GM23338 (cell line): ENCODE data around the gene SUGCT. TPM values are rescaled to one million over a fixed set of nuclear protein-coding genes. Genes with fewer than 3 reads are reported as not detected.

Experiments
- ATAC-seq: fragments of 200-7000 bp; cut with Tn5 transposase; 3 replicates; pipeline ENCODE4 v1.9.1; 2020
- DNase-seq: peaks from one replicate; pipeline ENCODE4 v3.0.0-alpha.2; 2015; ENCODE audit warnings: low spot score
- H2AFZ ChIP-seq: fragments of 200-600 bp; sonication (generic); 2 replicates; pipeline ENCODE4 v1.8.0; 2016; ENCODE audit warnings: antibody characterized with exemption, mild to moderate bottlenecking, moderate library complexity
- H3F3A ChIP-seq: fragments of 200-600 bp; sonication (generic); replicated peaks from 2 replicates; pipeline ENCODE4 v1.8.0; 2017; ENCODE audit warnings: antibody characterized with exemption, mixed run types, low read depth
- H3K27ac ChIP-seq: fragments of 200-600 bp; sonication (generic); 2 replicates; pipeline ENCODE4 v1.6.1; 2016; ENCODE audit warnings: low read depth
- H3K27me3 ChIP-seq: fragments of 200-600 bp; sonication (generic); 2 replicates; pipeline ENCODE4 v1.8.0; 2016; ENCODE audit warnings: mild to moderate bottlenecking, mixed run types, moderate library complexity; ENCODE audit not compliant: insufficient read depth
- H3K36me3 ChIP-seq: fragments of 200-600 bp; sonication (generic); 2 replicates; pipeline ENCODE4 v1.8.0; 2016; ENCODE audit warnings: mild to moderate bottlenecking; ENCODE audit not compliant: insufficient read depth
- H3K4me1 ChIP-seq: fragments of 200-600 bp; sonication (generic); 2 replicates; pipeline ENCODE4 v1.8.0; 2016; ENCODE audit warnings: mild to moderate bottlenecking, moderate library complexity; ENCODE audit not compliant: insufficient read depth
- H3K4me2 ChIP-seq: fragments of 200-600 bp; sonication (generic); 2 replicates; pipeline ENCODE4 v1.7.1; 2017; ENCODE audit warnings: mixed run types
- H3K4me3 ChIP-seq: fragments of 200-600 bp; sonication (generic); 2 replicates; pipeline ENCODE4 v1.6.1; 2016; ENCODE audit warnings: mixed run types
- H3K79me2 ChIP-seq: fragments of 200-600 bp; sonication (generic); replicated peaks from 2 replicates; pipeline ENCODE4 v1.8.0; 2017; ENCODE audit warnings: mild to moderate bottlenecking; ENCODE audit not compliant: insufficient read depth
- H3K9me2 ChIP-seq: fragments of 200-600 bp; sonication (generic); 2 replicates; pipeline ENCODE4 v1.8.0; 2017; ENCODE audit not compliant: insufficient read depth
- H4K20me1 ChIP-seq: fragments of 200-600 bp; sonication (generic); replicated peaks from 2 replicates; pipeline ENCODE4 v1.8.0; 2017; ENCODE audit warnings: mild to moderate bottlenecking; ENCODE audit not compliant: insufficient read depth
- H3K27ac Mint-ChIP-seq: 2 replicates; pipeline ENCODE4 v1.8.0; 2020; ENCODE audit warnings: inconsistent platforms, mild to moderate bottlenecking, moderate library complexity, mixed read lengths
- H3K27me3 Mint-ChIP-seq: 3 replicates; pipeline ENCODE4 v1.8.0; 2022; ENCODE audit warnings: low read depth, mild to moderate bottlenecking, moderate library complexity, mixed read lengths, inconsistent platforms; ENCODE audit not compliant: insufficient read depth, poor library complexity
- H3K36me3 Mint-ChIP-seq: 3 replicates; pipeline ENCODE4 v1.8.0; 2021; ENCODE audit warnings: low read depth, mild to moderate bottlenecking, inconsistent platforms, moderate library complexity, mixed read lengths
- H3K4me1 Mint-ChIP-seq: 3 replicates; pipeline ENCODE4 v1.8.0; 2020; ENCODE audit warnings: mild to moderate bottlenecking, inconsistent platforms, mixed read lengths
- H3K4me3 Mint-ChIP-seq: 3 replicates; pipeline ENCODE4 v1.8.0; 2021; ENCODE audit warnings: moderate library complexity, mild to moderate bottlenecking, inconsistent platforms, mixed read lengths
- H3K9me3 Mint-ChIP-seq: 3 replicates; pipeline ENCODE4 v1.8.0; 2020; ENCODE audit warnings: moderate library complexity, mild to moderate bottlenecking, inconsistent platforms, mixed read lengths
- CREB1 ChIP-seq: fragments of 250-450 bp; sonication (Bioruptor Pico); IDR thresholded peaks from 2 replicates; pipeline ENCODE4 v1.5.0; 2020; ENCODE audit warnings: low read depth, mild to moderate bottlenecking, moderate library complexity
- EZH2 ChIP-seq: fragments of 200-600 bp; sonication (generic); IDR thresholded peaks from one replicate; pipeline ENCODE4 v1.8.0; 2017; ENCODE audit warnings: antibody characterized with exemption, mild to moderate bottlenecking, low read depth; ENCODE audit not compliant: unreplicated experiment
- EZH2phosphoT487 ChIP-seq: fragments of 200-600 bp; sonication (generic); IDR thresholded peaks from one replicate; pipeline ENCODE4 v1.8.1; 2018; ENCODE audit warnings: antibody characterized with exemption; ENCODE audit not compliant: unreplicated experiment
- JUNB ChIP-seq: IDR thresholded peaks from one replicate; pipeline ENCODE4 v1.6.1; 2016; ENCODE audit warnings: antibody characterized with exemption; ENCODE audit not compliant: unreplicated experiment
- NANOG ChIP-seq: IDR thresholded peaks from 2 replicates; pipeline ENCODE4 v1.6.1; 2016; ENCODE audit warnings: antibody characterized with exemption, borderline replicate concordance
- POLR2AphosphoS5 ChIP-seq: IDR thresholded peaks from 2 replicates; pipeline ENCODE4 v1.6.1; 2016; ENCODE audit warnings: antibody characterized with exemption, low read depth
- STAT1 ChIP-seq: IDR thresholded peaks from one replicate; pipeline ENCODE4 v1.6.1; 2016; ENCODE audit warnings: antibody characterized with exemption; ENCODE audit not compliant: unreplicated experiment
- ZNF114 ChIP-seq: fragments of 250-450 bp; sonication (Bioruptor Pico); IDR thresholded peaks from 2 replicates; pipeline ENCODE4 v1.5.0; 2020; ENCODE audit warnings: mild to moderate bottlenecking, moderate library complexity
- ZNF331 ChIP-seq: fragments of 250-450 bp; sonication (Bioruptor Pico); IDR thresholded peaks from 2 replicates; pipeline ENCODE4 v1.5.0; 2020; ENCODE audit warnings: low read depth, mild to moderate bottlenecking, moderate library complexity
- ZNF462 ChIP-seq: fragments of 250-450 bp; sonication (Bioruptor Pico); IDR thresholded peaks from 2 replicates; pipeline ENCODE4 v1.5.0; 2020; ENCODE audit warnings: mild to moderate bottlenecking, moderate library complexity
- polyA plus RNA-seq: library from polyadenylated mRNA; unstranded; fragments of >200 nt; fragmentation: Nextera tagmentation; extraction: Ambion mirVana; gene quantifications from 2 replicates; pipeline ENCODE4 v1.2.1, GENCODE V29; 2016
- total RNA-seq: library from RNA; depleted of rRNA; stranded (reverse); fragments of >200 nt; shearing (Covaris generic); gene quantifications from 2 replicates; pipeline ENCODE4 v1.2.3, GENCODE V29; 2014
- TF ChIP-seq, protein P1 (sequence below), 2 experiments: fragments of 200-600 bp in 1 of 2; sonication (generic) in 1 of 2; conservative IDR thresholded peaks; 2 replicates each; pipeline versions ENCODE4 v1.5.1 to v1.6.1; 2016 to 2017; ENCODE audit warnings: antibody characterized with exemption in 2 of 2, low read depth in 2 of 2, mild to moderate bottlenecking in 2 of 2, moderate library complexity in 1 of 2
- TF ChIP-seq, protein P2 (sequence below): IDR thresholded peaks from 2 replicates; pipeline ENCODE4 v1.6.1; 2016; ENCODE audit warnings: antibody characterized with exemption
- TF ChIP-seq, protein P3 (sequence below): IDR thresholded peaks from one replicate; pipeline ENCODE4 v1.6.1; 2018; ENCODE audit warnings: antibody characterized with exemption; ENCODE audit not compliant: unreplicated experiment

Gene SUGCT
- total and polyA plus RNA-seq, 2 experiments from 2014 or later: 4.2 to 5.6 TPM

- TF ChIP-seq NANOG (no peak), STAT1 (no peak), ZNF331 (CRISPR knock-in tag) (no peak), ZNF114 (CRISPR knock-in tag) (no peak)
These were observed 68.0 kb downstream of the SUGCT start (continued) for GRCh38 chr7:40202851-40203250.

DNA sequence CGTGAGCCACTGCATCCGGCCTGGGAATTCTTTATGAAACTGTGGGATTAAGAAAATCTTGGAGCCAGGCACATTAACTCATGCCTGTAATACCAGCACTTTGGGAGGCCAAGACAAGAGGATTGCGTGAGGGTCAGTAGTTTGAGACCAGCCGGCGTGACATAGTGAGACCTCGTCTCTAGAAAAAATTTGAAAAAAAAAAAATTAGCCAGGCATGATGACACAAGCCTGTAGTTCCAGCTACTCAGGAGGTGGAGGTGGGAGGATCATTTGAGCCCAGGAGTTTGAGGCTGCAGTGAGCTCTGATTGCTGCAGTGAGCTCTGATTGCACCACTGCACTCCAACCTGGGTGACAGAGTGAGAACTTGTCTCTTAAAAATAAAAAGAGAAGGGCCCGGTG is 69.8 kb downstream of the SUGCT start:
- TF ChIP-seq JUNB (no peak), ZNF331 (CRISPR knock-in tag) (no peak), EZH2phosphoT487 (no peak), POLR2AphosphoS5 (no peak), ZNF114 (CRISPR knock-in tag) (no peak), ZNF462 (CRISPR knock-in tag) (no peak), CREB1 (CRISPR knock-in tag) (no peak), EZH2 (no peak), NANOG (no peak), STAT1 (no peak)
- TF ChIP-seq, protein P1, sequence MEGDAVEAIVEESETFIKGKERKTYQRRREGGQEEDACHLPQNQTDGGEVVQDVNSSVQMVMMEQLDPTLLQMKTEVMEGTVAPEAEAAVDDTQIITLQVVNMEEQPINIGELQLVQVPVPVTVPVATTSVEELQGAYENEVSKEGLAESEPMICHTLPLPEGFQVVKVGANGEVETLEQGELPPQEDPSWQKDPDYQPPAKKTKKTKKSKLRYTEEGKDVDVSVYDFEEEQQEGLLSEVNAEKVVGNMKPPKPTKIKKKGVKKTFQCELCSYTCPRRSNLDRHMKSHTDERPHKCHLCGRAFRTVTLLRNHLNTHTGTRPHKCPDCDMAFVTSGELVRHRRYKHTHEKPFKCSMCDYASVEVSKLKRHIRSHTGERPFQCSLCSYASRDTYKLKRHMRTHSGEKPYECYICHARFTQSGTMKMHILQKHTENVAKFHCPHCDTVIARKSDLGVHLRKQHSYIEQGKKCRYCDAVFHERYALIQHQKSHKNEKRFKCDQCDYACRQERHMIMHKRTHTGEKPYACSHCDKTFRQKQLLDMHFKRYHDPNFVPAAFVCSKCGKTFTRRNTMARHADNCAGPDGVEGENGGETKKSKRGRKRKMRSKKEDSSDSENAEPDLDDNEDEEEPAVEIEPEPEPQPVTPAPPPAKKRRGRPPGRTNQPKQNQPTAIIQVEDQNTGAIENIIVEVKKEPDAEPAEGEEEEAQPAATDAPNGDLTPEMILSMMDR (conservative IDR thresholded peaks at IDR 0.05; ENCODE audit: low read depth in 2 of 2): no peak
- TF ChIP-seq, protein P2, sequence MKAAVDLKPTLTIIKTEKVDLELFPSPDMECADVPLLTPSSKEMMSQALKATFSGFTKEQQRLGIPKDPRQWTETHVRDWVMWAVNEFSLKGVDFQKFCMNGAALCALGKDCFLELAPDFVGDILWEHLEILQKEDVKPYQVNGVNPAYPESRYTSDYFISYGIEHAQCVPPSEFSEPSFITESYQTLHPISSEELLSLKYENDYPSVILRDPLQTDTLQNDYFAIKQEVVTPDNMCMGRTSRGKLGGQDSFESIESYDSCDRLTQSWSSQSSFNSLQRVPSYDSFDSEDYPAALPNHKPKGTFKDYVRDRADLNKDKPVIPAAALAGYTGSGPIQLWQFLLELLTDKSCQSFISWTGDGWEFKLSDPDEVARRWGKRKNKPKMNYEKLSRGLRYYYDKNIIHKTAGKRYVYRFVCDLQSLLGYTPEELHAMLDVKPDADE: no peak
- TF ChIP-seq, protein P3, sequence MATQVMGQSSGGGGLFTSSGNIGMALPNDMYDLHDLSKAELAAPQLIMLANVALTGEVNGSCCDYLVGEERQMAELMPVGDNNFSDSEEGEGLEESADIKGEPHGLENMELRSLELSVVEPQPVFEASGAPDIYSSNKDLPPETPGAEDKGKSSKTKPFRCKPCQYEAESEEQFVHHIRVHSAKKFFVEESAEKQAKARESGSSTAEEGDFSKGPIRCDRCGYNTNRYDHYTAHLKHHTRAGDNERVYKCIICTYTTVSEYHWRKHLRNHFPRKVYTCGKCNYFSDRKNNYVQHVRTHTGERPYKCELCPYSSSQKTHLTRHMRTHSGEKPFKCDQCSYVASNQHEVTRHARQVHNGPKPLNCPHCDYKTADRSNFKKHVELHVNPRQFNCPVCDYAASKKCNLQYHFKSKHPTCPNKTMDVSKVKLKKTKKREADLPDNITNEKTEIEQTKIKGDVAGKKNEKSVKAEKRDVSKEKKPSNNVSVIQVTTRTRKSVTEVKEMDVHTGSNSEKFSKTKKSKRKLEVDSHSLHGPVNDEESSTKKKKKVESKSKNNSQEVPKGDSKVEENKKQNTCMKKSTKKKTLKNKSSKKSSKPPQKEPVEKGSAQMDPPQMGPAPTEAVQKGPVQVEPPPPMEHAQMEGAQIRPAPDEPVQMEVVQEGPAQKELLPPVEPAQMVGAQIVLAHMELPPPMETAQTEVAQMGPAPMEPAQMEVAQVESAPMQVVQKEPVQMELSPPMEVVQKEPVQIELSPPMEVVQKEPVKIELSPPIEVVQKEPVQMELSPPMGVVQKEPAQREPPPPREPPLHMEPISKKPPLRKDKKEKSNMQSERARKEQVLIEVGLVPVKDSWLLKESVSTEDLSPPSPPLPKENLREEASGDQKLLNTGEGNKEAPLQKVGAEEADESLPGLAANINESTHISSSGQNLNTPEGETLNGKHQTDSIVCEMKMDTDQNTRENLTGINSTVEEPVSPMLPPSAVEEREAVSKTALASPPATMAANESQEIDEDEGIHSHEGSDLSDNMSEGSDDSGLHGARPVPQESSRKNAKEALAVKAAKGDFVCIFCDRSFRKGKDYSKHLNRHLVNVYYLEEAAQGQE: no peak

More for the DNA sequence above, 69.8 kb downstream of the SUGCT start:
- DNase-seq (no peak), ATAC-seq (no peak)
- Histone ChIP-seq H4K20me1 (no peaks in the 10 kb centered on the region), H3F3A (no peaks in the 10 kb centered on the region), H3K27ac (no peak overlapping the region), H3K4me2 (no peak overlapping the region), H3K36me3 (no peaks in the 10 kb centered on the region), H3K4me1 (no peaks in the 10 kb centered on the region), H3K4me3 (no peak overlapping the region), H3K27me3 (no peaks in the 10 kb centered on the region), H3K79me2 (no peaks in the 10 kb centered on the region), H3K9me2 (no peaks in the 10 kb centered on the region), H2AFZ (no peak overlapping the region)
- Mint-ChIP-seq H3K27me3 (no peaks in the 10 kb centered on the region), H3K9me3 (no peaks in the 10 kb centered on the region), H3K4me1 (no peaks in the 10 kb centered on the region), H3K4me3 (no peak overlapping the region), H3K27ac (no peak overlapping the region), H3K36me3 (no peaks in the 10 kb centered on the region)
